Activated CD8-positive, alpha-beta T cell treated with anti-CD3 and anti-CD28 coated beads for 36 hours (primary cell): Measurements from ENCODE around the gene CCDC192. TPM values are rescaled to one million over a fixed set of nuclear protein-coding genes. Genes with fewer than 3 reads are reported as not detected.

Experiments used
- ATAC-seq: fragments of 200-7000 bp; cut with Tn5 transposase; one replicate; pipeline ENCODE4 v1.10.0; 2021; ENCODE audit warnings: mild to moderate bottlenecking, moderate library complexity
- CTCF ChIA-PET: fragments of 350-600 bp; sonication (Branson Sonifier 250); formaldehyde crosslinking; loops from one replicate; lab custom pipeline; 2021; ENCODE audit warnings: antibody characterized with exemption; lab: Charles Lee
- POLR2A ChIA-PET: fragments of 350-600 bp; sonication (Branson Sonifier 250); formaldehyde crosslinking; loops from one replicate; lab custom pipeline; 2021; ENCODE audit warnings: antibody characterized with exemption; lab: Charles Lee
- DNase-seq: peaks from one replicate; pipeline ENCODE4 v3.0.0-alpha.2; 2020
- H3K27ac Mint-ChIP-seq: one replicate; pipeline ENCODE4 v1.8.0; 2021; ENCODE audit warnings: mild to moderate bottlenecking, mixed read lengths
- H3K27me3 Mint-ChIP-seq: one replicate; pipeline ENCODE4 v1.8.0; 2021; ENCODE audit warnings: mixed read lengths
- H3K36me3 Mint-ChIP-seq: one replicate; pipeline ENCODE4 v1.8.0; 2021; ENCODE audit warnings: low read depth, mixed read lengths
- H3K4me1 Mint-ChIP-seq: one replicate; pipeline ENCODE4 v1.8.0; 2021; ENCODE audit warnings: low read depth, mixed read lengths
- H3K4me3 Mint-ChIP-seq: one replicate; pipeline ENCODE4 v1.8.0; 2021; ENCODE audit warnings: mild to moderate bottlenecking, moderate library complexity, mixed read lengths
- H3K9me3 Mint-ChIP-seq: one replicate; pipeline ENCODE4 v1.8.0; 2021; ENCODE audit warnings: mixed read lengths
- CTCF ChIP-seq: fragments of 200-600 bp; IDR thresholded peaks from one replicate; pipeline ENCODE4 v1.8.0; 2022; ENCODE audit warnings: antibody characterized with exemption, mild to moderate bottlenecking
- intact Hi-C: fragments of 100-400 bp; cut with micrococcal nuclease; formaldehyde crosslinking; loops from one replicate; pipeline ENCODE4 v1.10.0; 2022
- total RNA-seq, 2 experiments: library from RNA; stranded (reverse); gene quantifications; one replicate each; pipeline ENCODE4 v1.2.3, GENCODE V29; 2021

Gene CCDC192
- total RNA-seq, 2 experiments from 2014 or later = not detected

- H3K27me3 Mint-ChIP-seq = no peaks in the 10 kb centered on the region
- no peaks in the 10 kb centered on the region for H3K9me3 Mint-ChIP-seq
- no peak for TF ChIP-seq CTCF
- H3K4me3 Mint-ChIP-seq = no peak overlapping the region
- intact Hi-C loops = no loop called here
- ChIA-PET POLR2A (no interaction called here), CTCF (interaction anchor here (1.8 kb wide), 1 partner anchor 23 kb away, joined by 4 read pairs; no protein-coding TSS in a partner anchor)
- peaks cover 3% of the 10 kb centered on the region for H3K4me1 Mint-ChIP-seq
- no peaks in the 10 kb centered on the region for H3K36me3 Mint-ChIP-seq
- ATAC-seq = no peak
- H3K27ac Mint-ChIP-seq = no peak overlapping the region
- no peak for DNase-seq
Observed at GRCh38 chr5:127907907-127908306, 204.7 kb downstream of the CCDC192 start.

- POLR2A ChIA-PET = no interaction called here
- peak; percentile 12 for TF ChIP-seq CTCF
- H3K4me3 Mint-ChIP-seq = no peak overlapping the region
- no peak overlapping the region for H3K27ac Mint-ChIP-seq
- H3K4me1 Mint-ChIP-seq = peaks cover 3% of the 10 kb centered on the region
- no peaks in the 10 kb centered on the region for H3K27me3 Mint-ChIP-seq
- CTCF ChIA-PET = interaction anchor here (0.7 to 1.8 kb wide), 6 partner anchors 10 to 292 kb away, joined by 3 to 4 read pairs (median 3); no protein-coding TSS in a partner anchor
- intact Hi-C loops = no loop called here
- ATAC-seq (peak; percentile 69), DNase-seq (peak; percentile 14)
- H3K36me3 Mint-ChIP-seq = no peaks in the 10 kb centered on the region
- H3K9me3 Mint-ChIP-seq = no peaks in the 10 kb centered on the region
Observed at GRCh38 chr5:127909066-127909465, 205.9 kb downstream of the CCDC192 start.

GRCh38 chr5:127909821-127910220 lies 206.6 kb downstream of the CCDC192 start:
- Mint-ChIP-seq H3K27ac (no peak overlapping the region), H3K4me1 (peaks cover 3% of the 10 kb centered on the region), H3K4me3 (no peak overlapping the region), H3K36me3 (no peaks in the 10 kb centered on the region), H3K27me3 (no peaks in the 10 kb centered on the region), H3K9me3 (no peaks in the 10 kb centered on the region)
- TF ChIP-seq CTCF = no peak
- ATAC-seq (no peak), DNase-seq (no peak)
- CTCF ChIA-PET = interaction anchor here (0.7 to 1.5 kb wide), 3 partner anchors 10 to 171 kb away, joined by 3 read pairs; no protein-coding TSS in a partner anchor
- POLR2A ChIA-PET = no interaction called here
- intact Hi-C loops = no loop called here

GRCh38 chr5:127910307-127910956 lies 207.2 kb downstream of the CCDC192 start:
- H3K4me1 Mint-ChIP-seq = peaks cover 3% of the 10 kb centered on the region
- no peaks in the 10 kb centered on the region for H3K36me3 Mint-ChIP-seq
- no peak for ATAC-seq
- no peaks in the 10 kb centered on the region for H3K27me3 Mint-ChIP-seq
- CTCF ChIA-PET = interaction anchor here (1.0 to 1.5 kb wide), 2 partner anchors 11 to 15 kb away, joined by 3 read pairs; no protein-coding TSS in a partner anchor
- POLR2A ChIA-PET = no interaction called here
- TF ChIP-seq CTCF = no peak
- H3K27ac Mint-ChIP-seq = no peak overlapping the region
- no peak for DNase-seq
- intact Hi-C loops = no loop called here
- H3K9me3 Mint-ChIP-seq = no peaks in the 10 kb centered on the region
- H3K4me3 Mint-ChIP-seq = no peak overlapping the region

GRCh38 chr5:127911619-127912018 lies 208.4 kb downstream of the CCDC192 start:
- no peak overlapping the region for H3K27ac Mint-ChIP-seq
- CTCF ChIA-PET = no interaction called here
- TF ChIP-seq CTCF = no peak

More at GRCh38 chr5:127911619-127912018, 208.4 kb downstream of the CCDC192 start:
- Mint-ChIP-seq H3K9me3 (no peaks in the 10 kb centered on the region), H3K36me3 (no peaks in the 10 kb centered on the region), H3K4me3 (no peak overlapping the region), H3K27me3 (no peaks in the 10 kb centered on the region), H3K4me1 (no peaks in the 10 kb centered on the region)
- ATAC-seq = no peak
- DNase-seq = no peak
- POLR2A ChIA-PET = no interaction called here
- intact Hi-C loops = no loop called here
